C4-2B (cell line): Measurements from ENCODE around the gene AUTS2.

Experiments
- H3K27ac ChIP-seq: fragments of 450-650 bp; 2 replicates; pipeline ENCODE4 v1.5.1; 2017
- ZFX ChIP-seq: fragments of 450-650 bp; IDR thresholded peaks from 2 replicates; pipeline ENCODE4 v1.6.1; 2017
- TF ChIP-seq, protein P1 (sequence below): fragments of 450-650 bp; conservative IDR thresholded peaks from 2 replicates; pipeline ENCODE4 v1.5.1; 2017; ENCODE audit warnings: mild to moderate bottlenecking

The AUTS2 gene

DNA sequence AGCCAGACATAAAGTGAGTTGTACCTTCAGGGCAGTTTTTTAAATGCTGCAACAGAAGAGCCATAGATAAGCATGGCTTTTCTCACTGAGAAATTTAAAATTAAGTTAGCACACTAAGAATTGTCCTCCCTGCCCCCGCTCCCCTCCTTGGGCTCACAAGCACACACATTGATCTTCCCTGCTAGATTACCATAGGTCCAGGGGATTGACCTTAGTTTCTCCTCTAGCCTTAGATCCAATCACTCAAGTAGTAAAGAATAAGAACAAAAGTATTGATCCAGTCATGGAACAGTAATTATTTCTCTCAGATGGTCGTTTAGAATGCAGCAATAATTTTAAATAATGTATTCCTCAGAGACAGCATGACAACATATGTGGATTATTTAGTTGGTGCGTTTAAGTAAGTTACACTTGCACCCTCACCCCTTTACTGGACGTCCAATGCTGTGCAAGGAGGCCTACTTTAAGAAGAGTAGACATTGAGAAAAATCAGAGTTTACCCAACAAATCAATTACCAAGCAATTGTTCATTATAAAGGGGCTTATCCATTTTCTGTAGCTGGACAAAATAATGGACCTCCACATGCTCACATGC, 850.1 kb downstream of the AUTS2 start:
- TF ChIP-seq ZFX = no peak
- TF ChIP-seq, protein P1, sequence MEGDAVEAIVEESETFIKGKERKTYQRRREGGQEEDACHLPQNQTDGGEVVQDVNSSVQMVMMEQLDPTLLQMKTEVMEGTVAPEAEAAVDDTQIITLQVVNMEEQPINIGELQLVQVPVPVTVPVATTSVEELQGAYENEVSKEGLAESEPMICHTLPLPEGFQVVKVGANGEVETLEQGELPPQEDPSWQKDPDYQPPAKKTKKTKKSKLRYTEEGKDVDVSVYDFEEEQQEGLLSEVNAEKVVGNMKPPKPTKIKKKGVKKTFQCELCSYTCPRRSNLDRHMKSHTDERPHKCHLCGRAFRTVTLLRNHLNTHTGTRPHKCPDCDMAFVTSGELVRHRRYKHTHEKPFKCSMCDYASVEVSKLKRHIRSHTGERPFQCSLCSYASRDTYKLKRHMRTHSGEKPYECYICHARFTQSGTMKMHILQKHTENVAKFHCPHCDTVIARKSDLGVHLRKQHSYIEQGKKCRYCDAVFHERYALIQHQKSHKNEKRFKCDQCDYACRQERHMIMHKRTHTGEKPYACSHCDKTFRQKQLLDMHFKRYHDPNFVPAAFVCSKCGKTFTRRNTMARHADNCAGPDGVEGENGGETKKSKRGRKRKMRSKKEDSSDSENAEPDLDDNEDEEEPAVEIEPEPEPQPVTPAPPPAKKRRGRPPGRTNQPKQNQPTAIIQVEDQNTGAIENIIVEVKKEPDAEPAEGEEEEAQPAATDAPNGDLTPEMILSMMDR = no peak
- no peak overlapping the region for H3K27ac ChIP-seq

DNA sequence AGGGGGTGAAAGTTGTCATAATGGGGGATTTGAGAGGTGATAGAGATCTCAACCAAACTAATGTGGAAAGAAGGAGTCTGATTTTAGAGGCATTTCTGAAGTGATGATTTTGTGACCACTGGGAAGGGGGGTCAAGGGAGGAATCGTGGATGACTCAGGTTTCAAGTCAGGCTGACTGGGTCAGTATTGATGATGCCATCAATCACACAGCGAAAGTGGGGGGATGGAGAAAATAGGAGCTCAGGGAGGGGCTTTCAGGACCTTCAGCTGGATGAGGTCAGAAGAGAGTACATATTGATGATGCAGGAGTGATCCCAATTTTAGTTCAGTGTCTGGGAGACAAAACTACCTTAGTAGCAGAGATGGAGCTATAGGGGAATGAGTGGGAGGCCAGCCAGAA, 852.5 kb downstream of the AUTS2 start:
- no peak for TF ChIP-seq ZFX
- TF ChIP-seq, protein P1 = no peak
- H3K27ac ChIP-seq = no peak overlapping the region

DNA sequence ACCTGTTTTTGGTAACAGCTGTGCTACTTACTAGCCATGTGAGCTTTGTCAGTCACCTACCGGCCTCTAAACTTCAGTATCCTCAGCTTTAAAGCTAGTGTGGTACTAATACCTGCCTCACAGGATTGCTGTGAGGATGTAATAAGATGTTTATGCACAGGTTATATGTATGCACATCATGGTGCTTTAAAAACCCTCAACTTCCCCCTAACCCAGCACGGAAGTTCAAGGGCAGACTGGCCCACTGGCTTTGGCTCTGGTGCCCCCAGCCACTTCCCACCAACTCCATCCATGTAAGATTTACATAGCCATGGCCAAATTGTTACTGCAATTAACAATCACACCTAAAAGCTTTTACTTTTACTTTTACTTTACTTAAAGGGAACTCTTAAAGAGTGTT, 857.6 kb downstream of the AUTS2 start:
- no peak overlapping the region for H3K27ac ChIP-seq
- TF ChIP-seq, protein P1 = no peak

DNA sequence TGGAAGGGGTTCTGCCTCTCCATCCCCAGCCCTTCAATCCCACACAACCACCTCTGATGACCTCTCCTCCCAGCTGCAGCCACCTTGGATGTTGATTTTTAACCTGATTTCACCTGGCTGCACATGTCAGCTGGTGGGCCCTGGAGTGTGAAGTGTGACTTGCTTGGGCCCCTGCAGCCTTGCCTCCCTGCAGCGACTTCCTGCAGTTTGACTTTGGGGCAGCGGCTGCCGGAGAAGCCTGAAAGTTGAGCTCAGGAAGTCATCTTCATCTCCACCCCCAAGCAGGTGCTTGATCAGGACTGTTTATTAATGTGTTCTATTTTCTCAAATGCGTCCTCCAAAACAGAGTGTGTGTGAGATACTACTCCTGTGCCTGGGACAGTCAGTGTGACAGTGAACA, 858.4 kb downstream of the AUTS2 start:
- no peak overlapping the region for H3K27ac ChIP-seq
- TF ChIP-seq ZFX = no peak
- TF ChIP-seq, protein P1 = no peak

DNA sequence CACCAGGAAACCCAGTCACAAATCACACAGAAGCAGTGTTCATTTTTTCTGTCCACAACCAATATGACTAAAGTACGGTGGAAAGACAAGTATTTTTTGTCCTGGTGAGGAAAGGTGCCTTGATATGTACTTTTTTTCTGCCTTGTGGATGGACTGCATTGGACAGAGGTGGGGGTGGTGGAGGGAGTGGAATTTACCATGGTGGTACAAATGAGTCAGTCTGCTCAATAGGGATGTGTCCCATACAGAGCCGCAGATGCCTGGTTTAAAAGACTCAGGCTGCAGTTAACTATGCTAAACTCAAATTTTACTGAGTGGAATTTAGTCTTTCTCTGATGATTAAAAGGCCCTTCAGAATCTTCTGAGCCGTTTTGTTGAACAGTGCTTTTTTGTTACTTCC, 859.2 kb downstream of the AUTS2 start:
- no peak overlapping the region for H3K27ac ChIP-seq
- TF ChIP-seq, protein P1 = no peak
- no peak for TF ChIP-seq ZFX

DNA sequence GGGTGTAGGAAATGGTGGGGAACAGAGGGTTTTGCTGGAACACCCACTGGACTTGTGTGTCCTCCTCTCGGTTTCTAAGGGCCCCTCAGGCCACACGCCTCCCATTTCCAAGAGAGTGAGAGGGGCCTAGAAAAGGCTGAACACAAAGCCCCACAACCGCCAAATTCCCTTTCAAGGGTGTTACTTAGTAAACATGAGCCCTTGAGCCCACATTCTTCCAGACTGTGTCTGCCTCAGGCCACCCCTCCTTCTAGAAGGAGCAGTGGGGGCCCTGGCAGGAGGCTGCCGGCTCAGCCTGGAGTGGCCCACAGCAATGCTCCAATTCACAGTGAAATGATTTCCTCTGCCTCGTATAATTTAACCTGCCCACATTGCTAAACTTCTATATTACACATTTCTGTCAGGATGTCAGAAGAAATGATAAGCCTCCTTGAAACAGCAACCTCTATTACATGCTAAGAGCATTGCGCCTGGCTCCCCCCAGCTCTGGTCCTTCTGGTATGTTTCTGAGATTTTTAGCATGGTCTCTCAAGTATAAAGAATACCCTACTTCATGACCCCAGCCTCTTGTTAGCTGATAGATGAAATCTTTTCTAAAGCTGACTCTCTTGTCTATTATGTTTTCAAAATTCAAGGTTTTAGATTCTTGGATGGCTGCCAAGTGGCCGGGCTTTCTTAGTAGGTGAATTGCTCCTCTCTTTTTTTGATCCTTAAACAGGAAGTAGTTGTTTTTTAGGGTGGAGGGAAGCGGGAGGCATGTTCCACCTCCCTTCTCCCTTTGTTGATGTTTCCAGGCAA, 859.8 kb downstream of the AUTS2 start:
- TF ChIP-seq, protein P1 = no peak
- TF ChIP-seq ZFX = no peak
- H3K27ac ChIP-seq = no peak overlapping the region

DNA sequence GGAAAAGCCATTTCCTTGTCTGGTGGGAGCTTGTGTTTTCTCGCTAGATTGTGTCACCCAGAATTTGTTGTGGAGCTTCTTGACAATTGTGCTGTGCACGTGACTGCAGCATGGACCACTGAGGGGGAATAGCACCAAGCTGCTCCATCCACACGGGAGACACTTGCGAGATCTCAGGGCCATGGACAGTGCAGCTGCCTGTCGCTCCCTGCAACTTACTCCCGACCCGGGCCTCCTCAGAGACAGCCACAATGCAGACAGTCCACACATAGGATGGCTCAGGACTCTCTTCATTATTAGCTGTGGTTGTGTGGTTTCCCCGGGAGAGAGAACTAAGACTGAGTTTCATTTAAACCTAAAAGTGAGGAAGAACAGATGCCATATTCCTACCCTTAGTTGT, 860.5 kb downstream of the AUTS2 start:
- TF ChIP-seq ZFX = no peak
- TF ChIP-seq, protein P1 = no peak
- H3K27ac ChIP-seq = no peak overlapping the region
